Activated T-cell treated with anti-CD3 and anti-CD28 coated beads for 1 hour (primary cell): Measurements from ENCODE around the gene ITGA3.
A peak's percentile ranks its signal among the peaks of the same experiment; 100 is the strongest.
"Not testable (repeated sequence)": the region's sequence is repeated elsewhere in the genome, so short reads cannot be mapped to it uniquely, and the experiment has no call there.

Experiments used
- DNase-seq: peaks from one replicate; pipeline ENCODE4 v3.0.0-alpha.2; 2020; ENCODE audit warnings: low read depth

Gene ITGA3

GRCh38 chr17:50035421-50035879 lies 20.5 kb upstream of the ITGA3 start:
- DNase-seq: no peak

GRCh38 chr17:50035945-50036344 lies 20.0 kb upstream of the ITGA3 start:
- DNase-seq: no peak

- no peak for DNase-seq
Observed at GRCh38 chr17:50036455-50037261, 19.3 kb upstream of the ITGA3 start.

GRCh38 chr17:50037321-50038107 lies 18.4 kb upstream of the ITGA3 start:
- no peak for DNase-seq

- no peak for DNase-seq
Observed at GRCh38 chr17:50039058-50039457, 16.9 kb upstream of the ITGA3 start.

- not testable (repeated sequence) for DNase-seq
Observed at GRCh38 chr17:50040496-50040895, 15.4 kb upstream of the ITGA3 start.

- no peak for DNase-seq
Observed at GRCh38 chr17:50042211-50042610, 13.7 kb upstream of the ITGA3 start.

- DNase-seq: no peak
Observed at GRCh38 chr17:50043290-50044148, 12.4 kb upstream of the ITGA3 start.

- no peak for DNase-seq
Observed at GRCh38 chr17:50044483-50044882, 11.4 kb upstream of the ITGA3 start.

GRCh38 chr17:50045154-50045553 lies 10.8 kb upstream of the ITGA3 start:
- DNase-seq: no peak

- no peak for DNase-seq
Observed at GRCh38 chr17:50046179-50046578, 9.7 kb upstream of the ITGA3 start.

GRCh38 chr17:50046667-50047066 lies 9.2 kb upstream of the ITGA3 start:
- no peak for DNase-seq

GRCh38 chr17:50047083-50047482 lies 8.8 kb upstream of the ITGA3 start:
- no peak for DNase-seq

GRCh38 chr17:50047488-50048126 lies 8.3 kb upstream of the ITGA3 start:
- DNase-seq: no peak

GRCh38 chr17:50048146-50048720 lies 7.7 kb upstream of the ITGA3 start:
- DNase-seq: no peak

GRCh38 chr17:50048988-50049387 lies 6.9 kb upstream of the ITGA3 start:
- DNase-seq: no peak

- DNase-seq: no peak
Observed at GRCh38 chr17:50049636-50050035, 6.3 kb upstream of the ITGA3 start.

- DNase-seq: no peak
Observed at GRCh38 chr17:50050431-50051032, 5.4 kb upstream of the ITGA3 start.

- DNase-seq: peak; percentile 19
Observed at GRCh38 chr17:50051082-50051576, 4.8 kb upstream of the ITGA3 start.

- no peak for DNase-seq
Observed at GRCh38 chr17:50051606-50052005, 4.3 kb upstream of the ITGA3 start.
